GM19193 (cell line): ENCODE data around the gene PCNX1.

Source experiments
- POLR2A ChIP-seq: IDR thresholded peaks from 4 replicates; pipeline ENCODE4 v1.6.1; 2011; ENCODE audit not compliant: insufficient read depth, insufficient read length; ENCODE audit errors: extremely low read depth

Gene PCNX1

GRCh38 chr14:71076462-71077092 is 169.3 kb downstream of the PCNX1 start:
- no peak for TF ChIP-seq POLR2A

DNA sequence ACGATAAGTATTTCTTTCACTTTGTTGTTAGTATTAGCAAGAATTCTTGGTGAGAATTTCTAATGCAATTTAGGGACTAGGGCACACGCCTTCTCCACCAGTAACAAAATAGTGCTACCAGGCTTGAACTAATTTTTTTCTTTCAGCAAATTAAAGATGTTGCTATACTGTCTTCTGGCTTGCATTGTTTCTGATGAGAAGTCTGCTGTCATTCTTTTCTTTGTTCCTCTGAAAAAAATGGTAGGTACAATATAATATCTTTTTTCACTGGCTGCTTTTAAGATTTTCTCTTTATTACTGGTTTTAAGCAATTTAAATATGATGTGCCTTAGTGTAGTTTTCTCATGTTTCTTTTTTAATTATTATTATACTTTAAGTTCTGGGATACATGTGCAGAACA is 171.2 kb downstream of the PCNX1 start:
- no peak for TF ChIP-seq POLR2A

DNA sequence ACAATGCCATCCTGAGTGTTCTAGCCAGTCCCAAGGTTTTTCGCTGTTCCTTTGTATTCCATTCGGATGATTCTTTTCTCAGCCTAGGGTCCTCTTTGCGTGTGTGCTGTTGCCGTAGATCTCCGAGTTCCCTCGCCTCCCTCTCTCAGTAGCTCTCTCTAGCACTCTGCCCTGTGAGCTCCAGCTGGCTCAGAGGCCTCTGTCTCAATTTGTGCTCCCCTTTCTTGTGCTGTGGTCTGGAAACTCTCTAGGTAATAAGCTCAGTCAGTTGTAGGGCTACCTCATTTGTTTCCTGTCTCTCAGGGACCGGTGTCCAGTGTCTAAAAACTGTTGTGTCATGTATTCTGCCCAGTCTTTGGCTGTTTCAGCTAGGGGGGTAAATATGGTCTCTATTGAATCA is 179.3 kb downstream of the PCNX1 start:
- TF ChIP-seq POLR2A: no peak

DNA sequence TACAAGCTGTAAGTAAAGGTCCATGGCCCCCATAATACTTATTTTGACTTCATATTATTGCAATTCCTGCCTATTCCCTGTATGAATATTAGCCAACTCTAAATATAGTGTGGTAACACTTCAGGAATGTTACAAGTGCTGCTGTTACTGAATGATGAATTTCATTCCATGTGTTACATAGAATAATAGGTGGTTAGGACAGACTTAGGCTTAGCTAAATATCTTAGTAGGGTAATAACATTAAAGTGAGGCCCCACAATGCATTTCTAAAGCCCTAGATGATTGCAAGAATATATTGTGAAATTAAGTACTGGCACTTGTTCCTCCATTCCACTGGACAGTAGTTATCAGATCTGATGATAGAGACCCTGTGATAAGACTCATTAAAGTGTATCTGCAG is 182.7 kb downstream of the PCNX1 start:
- TF ChIP-seq POLR2A: no peak

DNA sequence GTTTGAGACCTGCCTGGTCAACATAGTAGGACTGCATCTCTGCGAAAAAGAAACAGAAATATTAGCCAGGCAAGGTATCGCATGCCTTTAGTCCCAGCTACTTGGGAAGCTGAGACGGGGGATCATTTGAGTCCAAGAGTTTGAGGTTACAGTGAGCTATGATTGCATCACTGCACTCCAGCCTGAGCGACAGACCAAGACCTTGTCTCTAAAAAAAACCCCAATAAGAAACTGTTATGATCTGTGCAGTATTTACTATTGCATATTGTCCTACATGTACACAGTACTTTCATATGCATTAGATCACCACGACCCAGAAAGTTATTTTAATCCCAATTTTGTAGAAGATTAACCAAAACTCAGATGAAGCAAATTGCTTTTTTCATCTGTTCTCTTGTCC is 187.5 kb downstream of the PCNX1 start:
- TF ChIP-seq POLR2A: no peak

DNA sequence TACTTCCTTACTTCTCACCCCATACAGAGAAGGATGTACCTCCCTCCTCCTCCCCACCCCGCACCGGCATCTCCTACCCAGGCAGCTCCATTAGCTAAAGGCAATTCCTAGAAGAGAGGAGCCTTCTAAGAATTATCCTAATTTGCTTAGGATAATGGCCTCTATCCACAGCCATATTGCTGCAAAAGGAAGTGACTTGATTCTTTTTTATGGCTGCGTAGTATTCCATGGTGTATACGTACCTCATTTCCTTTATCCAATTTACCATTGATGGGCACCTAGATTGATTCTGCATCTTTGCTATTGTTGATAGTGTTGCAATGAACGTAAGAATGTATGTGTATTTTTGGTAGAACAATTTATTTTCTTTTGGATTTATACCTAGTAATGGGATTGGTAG is 189.7 kb downstream of the PCNX1 start:
- no peak for TF ChIP-seq POLR2A

- no peak for TF ChIP-seq POLR2A
Observed at GRCh38 chr14:71103662-71104484, 196.6 kb downstream of the PCNX1 start.

GRCh38 chr14:71105177-71105576 is 197.9 kb downstream of the PCNX1 start:
- TF ChIP-seq POLR2A: no peak

DNA sequence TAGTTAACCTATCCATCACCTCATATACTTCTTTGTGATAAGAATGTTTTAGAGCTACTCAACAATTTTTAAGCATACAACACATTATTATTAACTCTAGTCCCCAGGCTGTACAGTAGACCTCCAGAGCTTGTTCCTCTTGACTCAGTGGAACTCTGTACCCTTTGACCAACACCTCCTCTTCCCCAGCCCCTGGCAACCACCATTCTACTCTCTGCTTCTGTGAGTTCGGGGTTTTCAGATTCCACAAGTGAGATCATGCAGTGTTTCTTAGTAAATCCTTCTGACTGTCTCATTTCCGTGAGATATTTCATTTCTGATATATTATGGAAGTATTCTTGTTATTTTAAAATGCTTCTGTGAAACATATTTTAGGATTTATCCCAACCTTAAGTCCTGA is 200.7 kb downstream of the PCNX1 start:
- TF ChIP-seq POLR2A: no peak

- TF ChIP-seq POLR2A: no peak
Observed at GRCh38 chr14:71108398-71109119, 201.3 kb downstream of the PCNX1 start.

GRCh38 chr14:71113376-71113775 is 206.1 kb downstream of the PCNX1 start:
- TF ChIP-seq POLR2A: no peak

- no peak for TF ChIP-seq POLR2A
Observed at GRCh38 chr14:71114565-71114964, 207.3 kb downstream of the PCNX1 start.

- TF ChIP-seq POLR2A: no peak
Observed at GRCh38 chr14:71115306-71115705, 208.0 kb downstream of the PCNX1 start.

- TF ChIP-seq POLR2A: no peak
Observed at GRCh38 chr14:71115821-71116567, 208.7 kb downstream of the PCNX1 start.

- no peak for TF ChIP-seq POLR2A
Observed at GRCh38 chr14:71116568-71117122, 209.4 kb downstream of the PCNX1 start.
